ENCODE measurements around the gene CTSD.

Gene CTSD

GRCh38 chr11:1782831-1783724 is 19.4 kb upstream of the CTSD start:
- DNase-seq (ENCODE audit: low spot score) = no peak

- DNase-seq (ENCODE audit: low spot score) = no peak
These were observed 18.4 kb upstream of the CTSD start for GRCh38 chr11:1782031-1782590.

GRCh38 chr11:1781593-1781975 is 17.9 kb upstream of the CTSD start:
- DNase-seq (ENCODE audit: low spot score) = no peak

DNA sequence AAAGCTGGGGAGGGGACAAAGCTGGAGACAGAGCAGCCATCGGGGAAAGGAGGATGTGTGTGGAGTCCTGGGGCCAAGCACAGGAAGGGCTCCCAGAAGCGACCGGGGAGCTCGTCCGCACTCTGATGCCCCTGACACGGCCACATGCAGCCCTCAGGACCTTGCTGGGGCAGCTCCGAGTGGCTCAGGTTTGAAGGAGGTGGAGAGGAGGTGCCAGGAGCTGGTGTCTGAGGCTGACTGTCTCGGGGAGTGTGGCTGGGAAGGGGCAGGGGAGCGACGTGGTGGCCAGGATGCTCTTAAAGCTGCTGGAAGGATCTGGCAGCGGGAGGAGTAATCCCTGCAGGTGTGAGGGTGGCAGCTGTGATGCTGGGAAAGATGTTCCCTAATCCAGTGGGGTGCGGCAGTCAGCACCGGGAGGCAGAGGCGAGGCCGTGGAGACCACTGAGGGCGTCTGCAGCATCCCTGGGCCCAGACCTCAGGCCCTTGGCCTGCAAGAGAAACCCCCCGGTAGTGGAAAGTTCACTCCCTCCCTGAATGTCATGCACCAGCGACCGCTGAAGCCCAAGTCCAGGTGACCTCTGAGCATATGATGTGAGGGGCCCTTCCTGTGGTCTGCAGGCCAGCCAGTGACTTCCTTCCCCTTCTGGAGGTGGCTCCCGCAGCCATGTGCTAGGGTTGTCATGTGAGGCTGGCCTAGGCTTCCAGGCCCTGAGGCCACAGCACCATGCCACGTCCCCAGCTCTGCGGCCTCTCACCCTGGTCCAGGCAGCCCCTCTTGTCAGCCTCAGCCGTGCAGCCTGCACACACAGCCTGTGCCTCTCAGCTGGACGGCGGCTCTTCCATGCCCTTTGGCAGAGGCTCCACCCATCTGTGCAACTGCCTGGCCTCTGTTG is 17.2 kb upstream of the CTSD start:
- no peak for DNase-seq (ENCODE audit: low spot score)

DNA sequence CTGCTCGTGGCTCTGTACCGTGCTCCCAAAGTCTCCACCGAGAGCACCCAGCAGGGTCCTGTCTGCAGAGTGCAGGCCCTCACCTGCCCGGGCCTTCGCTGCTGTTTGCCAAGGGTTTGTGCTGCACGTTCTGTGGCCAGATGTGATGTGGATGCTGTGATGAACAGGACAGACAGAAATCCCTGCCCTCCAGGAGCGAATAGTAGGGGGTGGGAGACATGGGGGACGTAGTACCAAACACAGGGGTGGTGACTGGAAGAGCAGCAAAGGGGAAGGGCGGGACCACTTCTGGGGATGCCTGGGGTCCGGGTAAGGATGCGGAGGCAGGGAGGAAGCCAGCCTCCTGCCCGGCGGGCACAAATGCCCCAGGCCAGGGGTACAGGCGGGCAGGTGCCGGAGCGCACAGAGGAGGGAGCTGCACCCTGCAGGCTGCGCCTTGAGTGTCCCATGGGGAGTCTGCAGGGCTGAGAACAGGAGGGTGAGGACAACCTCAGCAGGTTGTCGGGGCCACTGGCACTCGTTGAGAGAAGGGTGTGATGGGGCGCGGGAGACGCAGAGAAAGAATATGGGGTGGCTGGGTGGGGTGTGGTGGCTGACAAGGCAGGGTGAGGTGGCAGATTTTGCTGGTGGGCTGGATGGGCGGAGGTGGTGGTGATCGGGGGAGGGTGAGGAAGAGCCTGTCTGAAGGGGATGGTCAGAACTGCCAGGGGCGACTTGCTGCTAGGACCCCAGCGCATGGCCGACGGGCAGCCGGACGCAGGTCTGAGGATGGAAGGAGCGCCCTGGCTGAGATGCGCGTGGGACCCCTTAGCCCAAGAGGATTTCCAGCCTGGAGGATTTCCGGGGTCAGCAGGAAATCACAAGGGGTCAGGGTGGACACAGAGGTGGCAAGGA is 16.3 kb upstream of the CTSD start:
- DNase-seq (ENCODE audit: low spot score) = no peak

DNA sequence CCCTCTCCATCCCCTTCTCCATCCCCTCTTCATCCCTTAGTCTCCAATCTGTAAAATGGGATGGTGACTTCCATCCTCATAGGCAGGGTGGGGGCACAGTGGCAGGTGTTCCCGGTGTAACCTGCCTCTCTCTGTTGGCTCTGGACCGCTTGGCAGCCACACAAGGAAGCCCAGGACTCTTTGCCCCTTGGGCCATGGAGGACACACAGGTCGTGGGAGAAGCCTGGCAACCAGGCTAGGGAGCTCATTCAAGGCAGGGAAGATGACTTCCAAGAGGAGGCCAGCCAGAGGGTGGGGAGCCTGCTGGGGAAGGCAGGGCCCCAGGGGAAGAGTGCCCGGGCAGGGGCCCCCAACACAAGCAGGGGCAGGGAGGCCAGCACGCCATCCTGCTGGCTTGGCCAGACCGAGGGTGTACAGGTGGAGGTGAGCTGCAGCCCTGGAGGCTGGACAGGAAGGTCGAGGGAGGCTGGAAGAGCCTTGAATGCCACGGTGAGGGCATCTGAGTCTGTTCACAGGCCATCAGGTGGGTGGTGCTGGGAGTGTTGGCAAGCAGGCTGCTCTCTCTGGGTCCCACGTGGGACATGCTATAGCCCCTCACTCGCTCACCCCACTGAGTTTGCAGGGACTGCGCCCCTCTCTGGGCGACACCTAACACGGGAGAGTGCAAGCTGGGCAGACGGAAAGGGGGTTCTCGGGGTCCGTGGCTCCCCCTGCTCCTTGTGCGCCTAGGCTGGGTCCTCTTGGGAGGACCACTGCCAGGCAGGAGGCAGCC is 15.5 kb upstream of the CTSD start:
- DNase-seq (ENCODE audit: low spot score) = no peak

GRCh38 chr11:1778141-1778911 is 14.6 kb upstream of the CTSD start:
- no peak for DNase-seq (ENCODE audit: low spot score)

- DNase-seq (ENCODE audit: low spot score) = no peak
These were observed 14.0 kb upstream of the CTSD start for GRCh38 chr11:1777737-1778136.

- DNase-seq (ENCODE audit: low spot score) = no peak
These were observed 13.4 kb upstream of the CTSD start for GRCh38 chr11:1776944-1777715.

DNA sequence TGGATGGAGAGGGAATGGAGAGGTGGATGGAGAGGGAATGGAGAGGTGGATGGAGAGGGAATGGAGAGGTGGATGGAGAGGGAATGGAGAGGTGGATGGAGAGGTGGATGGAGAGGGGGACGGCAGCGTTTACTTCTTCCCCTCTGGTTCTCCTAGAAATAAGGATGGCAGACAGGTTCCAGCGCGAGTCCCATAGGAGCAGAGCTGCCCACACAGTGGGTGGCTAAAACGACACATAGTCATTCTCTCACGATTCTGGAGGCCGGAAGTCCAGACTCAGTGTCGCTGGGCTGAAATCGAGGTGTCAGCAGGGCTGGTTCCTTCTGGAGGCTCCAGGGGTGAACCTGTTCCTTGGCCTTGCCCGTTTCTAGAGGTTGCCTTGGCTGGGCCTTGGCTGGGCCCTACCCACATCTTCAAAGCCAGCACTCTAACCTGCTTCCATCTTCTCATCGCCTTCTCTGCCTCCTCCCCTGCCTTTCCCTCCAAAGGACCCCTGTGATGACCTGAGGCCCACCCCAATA is 12.7 kb upstream of the CTSD start:
- no peak for DNase-seq (ENCODE audit: low spot score)

DNA sequence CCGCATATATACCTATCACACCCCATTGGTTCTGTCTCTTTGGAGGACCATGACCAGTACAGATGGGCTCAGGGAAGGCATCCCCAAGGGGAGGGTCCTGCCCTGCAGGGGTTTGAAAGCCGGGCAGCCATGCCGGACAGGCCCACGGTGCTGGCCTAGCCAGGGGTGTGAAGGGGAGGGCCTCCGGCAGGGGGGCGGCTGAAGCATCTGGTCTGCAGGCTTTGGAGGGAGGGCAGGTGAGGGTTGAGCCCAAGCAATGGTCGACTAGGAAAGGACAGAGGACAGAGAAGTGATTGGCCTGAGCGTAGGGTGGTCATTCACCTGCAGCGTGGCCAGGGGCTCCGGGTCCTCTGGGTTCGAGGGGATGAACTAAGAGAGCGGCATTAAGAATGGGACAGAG is 11.2 kb upstream of the CTSD start:
- no peak for DNase-seq (ENCODE audit: low spot score)

GRCh38 chr11:1773994-1774550 is 10.3 kb upstream of the CTSD start:
- no peak for DNase-seq (ENCODE audit: low spot score)

DNA sequence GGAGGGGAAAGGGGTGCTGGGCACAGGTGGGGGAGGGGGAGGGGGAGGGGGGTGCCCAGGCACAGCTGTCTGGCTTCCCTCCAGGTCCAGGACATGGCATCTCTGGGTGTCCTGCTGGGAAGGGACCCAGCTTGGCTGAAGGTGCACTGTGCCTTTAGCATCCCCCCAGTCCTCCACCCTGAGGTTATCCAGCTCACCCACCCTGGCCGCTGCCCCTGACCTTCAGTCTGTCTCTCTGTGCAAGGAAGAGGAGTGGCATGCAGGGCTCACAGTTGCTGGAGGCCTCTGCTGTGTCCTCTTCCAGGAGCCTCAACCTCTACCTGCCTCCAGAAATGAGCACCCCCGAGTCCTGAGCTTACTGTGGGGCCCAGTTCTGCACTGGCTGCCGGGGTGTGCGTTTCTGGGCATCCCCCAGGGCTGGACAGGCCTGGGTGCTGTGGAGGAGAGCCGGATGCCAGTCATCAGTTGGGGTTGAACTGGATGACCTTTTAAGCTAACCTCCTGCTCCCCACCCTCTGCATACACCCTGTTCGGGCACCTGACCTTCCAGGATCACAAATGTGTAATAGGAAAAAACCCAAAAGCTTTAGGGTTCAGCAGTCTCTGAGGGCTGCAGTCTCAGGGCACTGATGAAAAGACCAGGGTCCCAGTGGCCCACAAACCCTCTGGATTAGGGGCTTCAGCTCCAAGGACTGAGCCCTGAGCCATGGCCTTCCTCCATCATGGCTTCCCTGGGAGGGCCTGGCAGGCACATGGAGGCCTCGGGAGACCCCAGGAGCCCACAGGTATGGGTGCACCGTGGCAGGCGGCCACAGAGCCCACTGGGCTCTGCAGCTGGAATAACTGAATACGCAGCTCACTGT is 9.6 kb upstream of the CTSD start:
- no peak for DNase-seq (ENCODE audit: low spot score)

GRCh38 chr11:1772270-1773130 is 8.8 kb upstream of the CTSD start:
- peak; percentile 83 for DNase-seq (ENCODE audit: low spot score)

- no peak for DNase-seq (ENCODE audit: low spot score)
These were observed 8.0 kb upstream of the CTSD start for GRCh38 chr11:1771700-1772099.

DNA sequence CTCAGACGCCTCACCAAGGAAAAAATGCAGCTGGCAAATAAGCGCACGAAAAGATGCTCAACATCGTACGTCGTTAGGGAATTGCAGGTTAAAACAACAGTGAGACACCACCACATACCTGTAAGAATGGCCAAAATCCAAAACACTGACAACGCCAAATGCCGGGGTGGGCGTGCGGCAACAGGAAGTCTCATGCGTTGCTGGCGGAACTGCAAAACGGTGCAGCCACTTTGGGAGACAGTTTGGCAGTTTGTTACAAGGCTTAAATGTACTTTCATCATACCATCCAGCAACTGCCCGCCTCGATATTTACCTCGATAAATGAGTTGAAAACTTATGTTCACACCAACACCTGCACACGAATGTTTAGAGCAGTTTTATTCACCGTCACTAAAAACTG is 7.5 kb upstream of the CTSD start:
- DNase-seq (ENCODE audit: low spot score) = no peak

DNA sequence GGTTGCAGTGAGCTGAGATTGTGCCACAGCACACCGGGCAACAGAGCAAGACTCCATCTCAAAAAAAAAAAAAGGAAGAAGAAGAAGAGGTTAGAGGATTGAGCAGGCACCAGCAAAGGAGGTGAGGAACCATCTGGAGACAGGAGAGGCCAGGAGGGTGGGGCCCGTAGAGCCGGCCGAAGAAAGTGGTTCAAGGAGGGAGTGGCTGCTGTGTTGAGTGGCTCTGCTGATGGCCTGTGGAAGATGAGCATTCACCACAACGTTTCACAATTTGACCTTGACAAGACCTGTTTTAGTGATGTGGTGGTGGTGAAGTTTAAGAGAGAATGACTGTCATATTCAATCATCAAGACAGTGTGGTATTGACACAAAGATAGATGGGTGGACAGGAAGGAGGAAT is 6.8 kb upstream of the CTSD start:
- DNase-seq (ENCODE audit: low spot score) = no peak

Data from RKO (cell line).